Measurements from ENCODE around the gene USP5. TPM values are rescaled to one million over a fixed set of nuclear protein-coding genes. Genes with fewer than 3 reads are reported as not detected.

Gene USP5
- total RNA-seq, 1 donor from 2014 or later: 36.6 TPM

GRCh38 chr12:6866163-6866919 lies 14.4 kb downstream of the USP5 start:
- TF ChIP-seq CTCF (IDR thresholded peaks at IDR 0.05) (no peak), POLR2AphosphoS5 (IDR thresholded peaks at IDR 0.05; ENCODE audit: insufficient read depth in 1 of 2, low read depth in 1 of 2) (no peak), POLR2A (IDR thresholded peaks at IDR 0.05) (no peak)
- H3K27me3 ChIP-seq: no peaks in the 10 kb centered on the region
- no peak for DNase-seq (ENCODE audit: extremely low spot score in 2 of 2)
- H3K36me3 ChIP-seq: peaks cover under 1 to 53% of the 10 kb centered on the region in 2 donors
- intact Hi-C loops (cut with DNase I): loop anchor here (5.0 kb wide), 1 partner anchor 61 kb away; the partner anchor contains the start of gene ATN1
- peaks cover 39% of the 10 kb centered on the region for H3K4me1 ChIP-seq
- peak overlapping the region; percentile 93 for H3K27ac ChIP-seq
- peak overlapping the region; percentile 92 to 99 for H3K4me3 ChIP-seq
- no peaks in the 10 kb centered on the region for H3K9me3 ChIP-seq

- peak overlapping the region; percentile 92 to 99 for H3K4me3 ChIP-seq
- peaks cover 46% of the 10 kb centered on the region for H3K4me1 ChIP-seq
- intact Hi-C loops (cut with DNase I): loop anchor here (5.0 kb wide), 1 partner anchor 60 kb away; the partner anchor contains the start of gene ATN1
- H3K36me3 ChIP-seq: peaks cover 0 to 47% of the 10 kb centered on the region in 2 donors
- peak overlapping the region; percentile 93 for H3K27ac ChIP-seq
- no peaks in the 10 kb centered on the region for H3K9me3 ChIP-seq
- H3K27me3 ChIP-seq: no peaks in the 10 kb centered on the region
- TF ChIP-seq POLR2A (IDR thresholded peaks at IDR 0.05) (no peak), POLR2AphosphoS5 (IDR thresholded peaks at IDR 0.05; ENCODE audit: insufficient read depth in 1 of 2, low read depth in 1 of 2) (no peak), CTCF (IDR thresholded peaks at IDR 0.05) (no peak)
- no peak for DNase-seq (ENCODE audit: extremely low spot score in 2 of 2)
Observed at GRCh38 chr12:6866920-6867412, 15.0 kb downstream of the USP5 start.

- no peak for DNase-seq (ENCODE audit: extremely low spot score in 2 of 2)
- H3K4me1 ChIP-seq: peaks cover 49% of the 10 kb centered on the region
- intact Hi-C loops (cut with DNase I): loop anchor here (5.0 kb wide), 1 partner anchor 60 kb away; the partner anchor contains the start of gene ATN1
- no peaks in the 10 kb centered on the region for H3K27me3 ChIP-seq
- peak within 1 kb of the TSS; percentile 93 for H3K27ac ChIP-seq
- peaks cover 0 to 40% of the 10 kb centered on the region in 2 donors for H3K36me3 ChIP-seq
- H3K4me3 ChIP-seq: peak within 1 kb of the TSS; percentile 92 to 99
- no peaks in the 10 kb centered on the region for H3K9me3 ChIP-seq
- TF ChIP-seq CTCF (IDR thresholded peaks at IDR 0.05) (peak; percentile 8 to 22 (median 17)), POLR2AphosphoS5 (IDR thresholded peaks at IDR 0.05; ENCODE audit: insufficient read depth in 1 of 2, low read depth in 1 of 2) (peak in 1 of 2 donors; percentile 97), POLR2A (IDR thresholded peaks at IDR 0.05) (peak in 1 of 2 donors; percentile 97)
Observed at GRCh38 chr12:6867413-6868210, 15.7 kb downstream of the USP5 start, which contains the start of gene TPI1. Gene TPI1 (plus strand): TSS chr12:6867531. CDS start chr12:6867567, 36 bp downstream.

- peak overlapping the region; percentile 93 for H3K27ac ChIP-seq
- TF ChIP-seq CTCF (IDR thresholded peaks at IDR 0.05): no peak
- H3K36me3 ChIP-seq: peaks cover 0 to 32% of the 10 kb centered on the region in 2 donors
- DNase-seq (ENCODE audit: extremely low spot score in 2 of 2): no peak
- no peaks in the 10 kb centered on the region for H3K9me3 ChIP-seq
- H3K4me1 ChIP-seq: peaks cover 49% of the 10 kb centered on the region
- intact Hi-C loops (cut with DNase I): loop anchor here (5.0 kb wide), 1 partner anchor 59 kb away; the partner anchor contains the start of gene ATN1
- H3K27me3 ChIP-seq: no peaks in the 10 kb centered on the region
- H3K4me3 ChIP-seq: peak overlapping the region; percentile 92 to 99
Observed at GRCh38 chr12:6868211-6869048, 16.5 kb downstream of the USP5 start.

All from vagina (tissue), 2 donors.